ENCODE data around the gene KRT23.

Gene KRT23, protein sequence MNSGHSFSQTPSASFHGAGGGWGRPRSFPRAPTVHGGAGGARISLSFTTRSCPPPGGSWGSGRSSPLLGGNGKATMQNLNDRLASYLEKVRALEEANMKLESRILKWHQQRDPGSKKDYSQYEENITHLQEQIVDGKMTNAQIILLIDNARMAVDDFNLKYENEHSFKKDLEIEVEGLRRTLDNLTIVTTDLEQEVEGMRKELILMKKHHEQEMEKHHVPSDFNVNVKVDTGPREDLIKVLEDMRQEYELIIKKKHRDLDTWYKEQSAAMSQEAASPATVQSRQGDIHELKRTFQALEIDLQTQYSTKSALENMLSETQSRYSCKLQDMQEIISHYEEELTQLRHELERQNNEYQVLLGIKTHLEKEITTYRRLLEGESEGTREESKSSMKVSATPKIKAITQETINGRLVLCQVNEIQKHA

DNA sequence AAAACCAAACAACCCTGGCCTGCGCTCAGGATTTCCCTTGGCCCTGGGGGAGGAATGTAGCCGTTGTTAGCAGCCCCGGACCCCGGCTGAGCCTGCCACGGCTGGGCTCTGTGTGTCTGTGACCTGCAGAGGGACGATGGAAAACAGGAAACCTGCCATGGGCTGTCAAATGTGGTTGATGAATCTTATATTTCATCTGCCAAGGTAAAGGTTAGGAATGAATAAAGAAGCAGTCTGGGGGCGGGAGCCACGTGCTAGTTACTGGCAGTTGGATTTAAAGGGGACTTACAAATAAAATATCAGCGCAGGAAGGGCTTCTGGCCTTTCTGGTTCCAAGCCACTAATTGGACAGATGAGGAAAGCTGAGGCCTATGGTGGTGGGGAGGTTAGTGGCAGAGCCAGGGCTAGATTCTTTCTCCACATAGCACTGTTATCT, at the start of gene KRT23:
Gene KRT23 (minus strand): TSS at position 263 of the 436 bp plus-strand sequence. CDS start 1,043 bp downstream, outside the sequence.
- no peak for DNase-seq (ENCODE audit: low read depth)

DNA sequence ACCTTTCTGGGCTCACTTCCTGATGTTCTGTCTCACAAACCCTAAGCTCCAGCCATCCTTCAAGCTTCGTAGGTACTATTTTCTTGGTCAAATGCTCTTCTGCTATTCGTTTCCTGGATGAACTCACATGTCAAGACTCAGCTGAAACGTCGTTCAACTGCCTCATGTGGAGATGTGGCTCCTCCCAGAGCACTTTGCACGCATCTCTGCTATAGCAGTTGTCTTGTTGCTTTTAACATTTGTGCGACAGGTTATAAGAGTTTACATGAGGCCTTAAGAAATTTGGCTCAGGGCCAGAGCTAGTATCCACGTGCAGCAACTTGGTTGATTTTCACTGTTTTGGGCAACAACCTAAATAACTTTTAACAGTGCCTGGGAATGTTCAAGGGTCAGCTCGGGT, 49.5 kb upstream of the KRT23 start:
- DNase-seq (ENCODE audit: low read depth) = no peak

GRCh38 chr17:40984226-40984625, 46.8 kb upstream of the KRT23 start, which contains the start of gene KRT40:
TSS of gene KRT40 (minus strand) at chr17:40984326. CDS start at chr17:40984273, 53 bp downstream.
- DNase-seq (ENCODE audit: low read depth) = no peak

DNA sequence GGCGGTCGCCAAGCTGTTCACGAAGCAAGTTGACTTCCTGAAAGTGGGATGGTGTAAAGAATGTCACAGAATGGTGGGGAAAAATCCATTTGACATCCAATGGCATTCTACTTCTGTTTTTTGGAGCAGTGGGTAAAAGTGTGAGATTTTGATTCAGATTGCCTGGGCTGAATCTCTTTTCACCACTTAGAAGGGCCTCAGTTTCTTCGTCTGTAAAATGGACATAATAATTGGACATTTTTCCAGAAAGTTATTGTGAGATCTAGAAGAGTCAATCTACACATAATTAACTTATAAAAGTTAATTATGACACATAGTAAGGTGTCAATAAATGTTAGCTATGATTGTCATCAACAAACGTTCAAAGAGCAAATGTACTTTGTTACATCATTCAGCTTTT, 43.7 kb upstream of the KRT23 start:
- DNase-seq (ENCODE audit: low read depth) = no peak

GRCh38 chr17:40980596-40980995, 43.1 kb upstream of the KRT23 start:
- no peak for DNase-seq (ENCODE audit: low read depth)

DNA sequence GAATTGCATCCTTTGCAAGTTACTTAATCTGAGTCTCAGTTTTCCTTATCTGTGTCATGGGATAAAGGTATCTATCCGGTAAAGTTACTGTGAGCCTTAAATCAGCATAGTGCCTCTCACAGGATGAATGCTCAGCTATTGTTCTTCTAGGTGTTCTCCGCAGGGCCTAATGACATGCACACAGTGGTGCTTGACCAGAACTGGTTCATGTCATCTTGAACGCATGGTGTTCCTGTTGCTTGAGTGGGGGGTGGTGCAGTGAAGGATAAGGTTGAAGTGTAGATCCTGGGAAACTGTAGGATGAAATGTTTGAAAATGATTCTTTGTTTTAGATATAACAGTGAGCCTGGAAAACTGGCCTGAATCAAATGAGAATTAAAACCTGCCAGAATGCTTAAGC, 42.7 kb upstream of the KRT23 start:
- no peak for DNase-seq (ENCODE audit: low read depth)

GRCh38 chr17:40978575-40979151, 41.2 kb upstream of the KRT23 start:
- DNase-seq (ENCODE audit: low read depth) = no peak

- DNase-seq (ENCODE audit: low read depth) = no peak
These were observed 38.1 kb upstream of the KRT23 start for GRCh38 chr17:40975516-40975915.

DNA sequence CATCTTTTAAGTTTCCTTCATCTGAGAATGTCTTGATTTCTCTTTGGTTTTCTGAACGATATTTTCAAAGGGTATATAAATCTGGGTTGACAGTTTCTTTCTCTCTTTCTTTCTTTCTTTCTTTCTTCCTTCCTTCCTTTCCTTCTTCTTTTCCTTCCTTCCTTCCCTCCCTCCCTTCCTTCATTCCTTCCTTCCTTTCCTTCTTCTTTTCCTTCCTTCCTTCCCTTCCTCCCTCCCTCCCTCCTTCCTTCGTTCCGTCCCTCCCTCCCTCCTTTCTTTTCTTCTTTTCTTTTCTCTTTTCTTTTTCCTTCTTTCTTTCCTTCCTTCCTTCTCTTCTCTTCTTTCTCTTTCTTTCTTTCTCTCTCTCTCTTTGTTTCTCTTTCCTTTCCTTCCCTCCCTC, 36.9 kb upstream of the KRT23 start:
- no peak for DNase-seq (ENCODE audit: low read depth)

DNA sequence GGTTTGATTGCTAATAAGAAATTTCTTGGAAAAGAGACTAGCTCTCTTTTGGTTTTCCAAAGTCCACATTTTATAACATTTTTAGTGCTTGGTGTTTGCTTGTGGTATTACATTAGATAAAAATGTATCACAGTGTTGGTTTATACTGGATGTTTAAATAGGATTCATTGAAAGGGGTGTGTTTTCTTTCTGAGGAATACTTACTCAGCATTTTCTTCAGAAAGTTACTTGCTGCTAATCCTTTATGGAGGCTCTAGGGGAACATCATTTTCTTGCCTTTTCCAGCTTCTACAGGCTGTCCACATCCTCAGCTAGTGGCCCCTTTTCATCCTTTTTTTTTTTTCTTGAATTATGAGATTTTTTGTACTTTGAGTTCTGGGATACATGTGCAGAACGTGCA, 30.1 kb upstream of the KRT23 start:
- no peak for DNase-seq (ENCODE audit: low read depth)

- DNase-seq (ENCODE audit: low read depth) = no peak
These were observed 29.4 kb upstream of the KRT23 start, which contains the start of gene KRT39 for GRCh38 chr17:40966848-40967247. TSS of gene KRT39 (minus strand) at chr17:40966948. CDS start at chr17:40966856, 92 bp downstream.

DNA sequence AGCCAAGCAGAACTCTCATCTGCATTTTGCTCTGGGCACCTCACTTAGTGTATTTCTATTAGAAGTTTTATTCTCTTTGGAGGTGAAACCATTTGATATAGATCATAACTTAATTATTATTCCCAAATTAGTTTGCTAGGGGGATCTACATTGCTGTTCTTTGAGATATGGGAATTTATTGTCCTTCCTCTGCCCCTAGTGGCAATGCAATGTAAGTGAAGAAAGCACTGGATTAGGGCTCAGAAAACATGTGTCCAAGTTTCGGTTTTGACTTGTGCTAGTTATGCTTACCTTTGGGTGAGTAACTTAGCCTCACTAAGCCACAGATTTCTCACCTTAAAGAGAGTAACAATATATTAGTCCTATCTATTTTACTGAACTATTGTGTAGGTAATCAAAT, 26.4 kb upstream of the KRT23 start:
- DNase-seq (ENCODE audit: low read depth) = no peak

- DNase-seq (ENCODE audit: low read depth) = no peak
These were observed 24.7 kb upstream of the KRT23 start for GRCh38 chr17:40962059-40962561.

DNA sequence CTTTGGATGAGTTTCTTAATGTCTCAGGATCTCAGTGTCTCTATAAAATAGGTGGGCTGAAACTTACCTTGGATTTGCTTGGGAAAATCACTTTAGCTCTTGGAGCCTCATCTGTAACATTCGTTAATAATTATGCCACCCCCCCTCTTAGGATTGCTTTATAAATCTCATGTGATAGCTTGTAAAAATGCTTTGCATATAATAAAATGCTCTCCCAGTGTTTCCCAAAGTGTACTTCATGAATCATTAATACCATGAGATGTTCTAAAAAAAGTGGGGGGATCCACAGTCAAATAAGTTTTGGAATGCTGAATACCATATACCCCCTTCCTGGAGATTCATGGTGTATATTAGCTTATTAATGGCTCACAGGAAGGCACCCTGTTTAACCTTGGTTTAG, 24.1 kb upstream of the KRT23 start:
- no peak for DNase-seq (ENCODE audit: low read depth)

- DNase-seq (ENCODE audit: low read depth) = no peak
These were observed 22.7 kb upstream of the KRT23 start for GRCh38 chr17:40960144-40960543.

- DNase-seq (ENCODE audit: low read depth) = no peak
These were observed 20.9 kb upstream of the KRT23 start for GRCh38 chr17:40958086-40958953.

- peak; percentile 64 for DNase-seq (ENCODE audit: low read depth)
These were observed 19.2 kb upstream of the KRT23 start for GRCh38 chr17:40956401-40957254.

GRCh38 chr17:40953881-40954280, 16.4 kb upstream of the KRT23 start:
- no peak for DNase-seq (ENCODE audit: low read depth)

GRCh38 chr17:40952661-40953060, 15.2 kb upstream of the KRT23 start:
- DNase-seq (ENCODE audit: low read depth) = no peak

DNA sequence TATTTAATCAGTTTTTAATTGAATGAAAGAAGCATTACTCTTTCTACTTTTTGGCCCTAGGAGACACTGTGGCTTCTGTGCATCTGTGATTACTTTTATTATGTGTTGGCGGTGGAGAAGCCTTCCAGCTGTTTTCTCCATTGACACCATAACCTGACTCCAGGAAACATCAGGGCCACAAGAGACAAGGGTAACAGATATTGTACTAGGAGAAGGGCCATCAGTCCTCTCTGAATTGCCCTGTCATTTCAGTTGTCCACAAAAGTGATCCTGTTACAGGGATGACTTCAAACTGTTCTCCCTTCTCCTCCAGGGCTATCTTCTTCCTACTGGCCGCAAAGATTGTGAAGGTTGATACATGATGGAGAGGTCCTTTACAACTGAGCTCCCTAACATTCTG, 14.7 kb upstream of the KRT23 start:
- no peak for DNase-seq (ENCODE audit: low read depth)

DNA sequence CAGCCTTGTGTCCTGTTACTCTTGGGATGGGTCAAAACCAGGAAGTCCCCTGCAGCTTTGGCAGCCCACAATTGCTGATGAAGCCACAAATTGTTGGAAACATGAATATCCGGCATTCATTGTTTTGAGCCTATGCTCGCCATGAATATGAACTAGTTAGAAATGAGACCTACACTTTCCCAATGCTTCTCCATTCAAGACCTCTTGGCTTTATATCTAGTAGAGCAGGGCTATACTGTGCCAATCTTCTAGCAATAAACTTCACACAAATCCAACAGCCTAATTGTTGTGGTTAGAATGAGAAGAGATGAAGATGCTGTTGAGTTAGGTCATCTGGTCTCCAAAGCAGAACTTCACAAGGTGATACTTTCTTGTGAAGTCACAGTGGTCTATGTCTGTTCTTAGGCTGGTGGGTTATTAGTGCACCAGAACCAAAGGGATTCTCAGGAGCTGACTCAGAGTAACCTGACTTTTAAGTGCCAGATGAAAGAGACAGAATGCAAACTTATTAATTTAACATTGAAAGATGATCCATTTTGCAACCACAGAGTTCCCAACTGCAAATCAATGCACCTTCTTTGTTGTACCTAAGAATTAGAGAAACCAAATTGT, 13.7 kb upstream of the KRT23 start:
- no peak for DNase-seq (ENCODE audit: low read depth)
